ENCODE measurements around the gene MICAL2.
A peak's percentile ranks its signal among the peaks of the same experiment; 100 is the strongest.

The MICAL2 gene

GRCh38 chr11:12139144-12139881 is 28.9 kb downstream of the MICAL2 start:
- peak; percentile 92 for DNase-seq (ENCODE audit: low read depth, low spot score)
- H3K4me3 ChIP-seq (ENCODE audit: low read depth, low read length) = no peak overlapping the region
- TF ChIP-seq CTCF (IDR thresholded peaks at IDR 0.05; ENCODE audit: low read depth, low read length) = no peak
- in situ Hi-C loops (cut with HindIII; ENCODE audit: low sequenced_read_pairs) = no loop called here

GRCh38 chr11:12140186-12140793 is 29.9 kb downstream of the MICAL2 start:
- no peak for DNase-seq (ENCODE audit: low read depth, low spot score)
- no peak overlapping the region for H3K4me3 ChIP-seq (ENCODE audit: low read depth, low read length)
- in situ Hi-C loops (cut with HindIII; ENCODE audit: low sequenced_read_pairs) = no loop called here
- no peak for TF ChIP-seq CTCF (IDR thresholded peaks at IDR 0.05; ENCODE audit: low read depth, low read length)

- DNase-seq (ENCODE audit: low read depth, low spot score) = no peak
- no peak for TF ChIP-seq CTCF (IDR thresholded peaks at IDR 0.05; ENCODE audit: low read depth, low read length)
- in situ Hi-C loops (cut with HindIII; ENCODE audit: low sequenced_read_pairs) = no loop called here
- no peak overlapping the region for H3K4me3 ChIP-seq (ENCODE audit: low read depth, low read length)
Observed at GRCh38 chr11:12141283-12141682, 30.9 kb downstream of the MICAL2 start.

- H3K4me3 ChIP-seq (ENCODE audit: low read depth, low read length) = no peak overlapping the region
- no peak for DNase-seq (ENCODE audit: low read depth, low spot score)
- TF ChIP-seq CTCF (IDR thresholded peaks at IDR 0.05; ENCODE audit: low read depth, low read length) = no peak
- in situ Hi-C loops (cut with HindIII; ENCODE audit: low sequenced_read_pairs) = no loop called here
Observed at GRCh38 chr11:12142176-12142575, 31.8 kb downstream of the MICAL2 start.

- no peak for TF ChIP-seq CTCF (IDR thresholded peaks at IDR 0.05; ENCODE audit: low read depth, low read length)
- in situ Hi-C loops (cut with HindIII; ENCODE audit: low sequenced_read_pairs) = no loop called here
- H3K4me3 ChIP-seq (ENCODE audit: low read depth, low read length) = no peak overlapping the region
- no peak for DNase-seq (ENCODE audit: low read depth, low spot score)
Observed at GRCh38 chr11:12142909-12143308, 32.5 kb downstream of the MICAL2 start.

GRCh38 chr11:12143461-12144258 is 33.3 kb downstream of the MICAL2 start:
- TF ChIP-seq CTCF (IDR thresholded peaks at IDR 0.05; ENCODE audit: low read depth, low read length) = no peak
- no peak overlapping the region for H3K4me3 ChIP-seq (ENCODE audit: low read depth, low read length)
- no peak for DNase-seq (ENCODE audit: low read depth, low spot score)
- in situ Hi-C loops (cut with HindIII; ENCODE audit: low sequenced_read_pairs) = no loop called here
